KMS-11 (cell line): Measurements from ENCODE around the gene GAMT.
"Not testable (repeated sequence)": the region's sequence is repeated elsewhere in the genome, so short reads cannot be mapped to it uniquely, and the experiment has no call there.

Experiments used
- H2AFZ ChIP-seq: fragments of 200-600 bp; sonication (generic); 2 replicates; pipeline ENCODE4 v1.6.1; 2016; ENCODE audit warnings: antibody characterized with exemption, mixed run types, low read depth
- H3K27ac ChIP-seq: fragments of 200-600 bp; sonication (generic); 2 replicates; pipeline ENCODE4 v1.6.1; 2016; ENCODE audit warnings: mild to moderate bottlenecking, mixed run types
- H3K27me3 ChIP-seq: fragments of 200-600 bp; sonication (generic); 2 replicates; pipeline ENCODE4 v1.6.1; 2017; ENCODE audit warnings: mild to moderate bottlenecking, low read depth, mixed run types, moderate library complexity; ENCODE audit not compliant: insufficient read depth
- H3K36me3 ChIP-seq: fragments of 200-600 bp; sonication (generic); 2 replicates; pipeline ENCODE4 v1.6.1; 2017; ENCODE audit warnings: mild to moderate bottlenecking, mixed run types; ENCODE audit not compliant: insufficient read depth
- H3K4me1 ChIP-seq: fragments of 200-600 bp; sonication (generic); 2 replicates; pipeline ENCODE4 v1.6.1; 2016; ENCODE audit warnings: mild to moderate bottlenecking, low read depth, mixed run types; ENCODE audit not compliant: poor library complexity, severe bottlenecking
- H3K4me2 ChIP-seq: fragments of 200-600 bp; sonication (generic); 2 replicates; pipeline ENCODE4 v1.7.0; 2016; ENCODE audit warnings: mild to moderate bottlenecking, mixed run types
- H3K4me3 ChIP-seq: fragments of 200-600 bp; sonication (generic); IDR thresholded peaks from 2 replicates; pipeline ENCODE4 v1.6.1; 2017; ENCODE audit warnings: low read depth, low read length, mixed read lengths; ENCODE audit not compliant: insufficient read depth
- H3K79me2 ChIP-seq: fragments of 200-600 bp; sonication (generic); 2 replicates; pipeline ENCODE4 v1.6.1; 2016; ENCODE audit warnings: low read depth, mixed run types; ENCODE audit not compliant: insufficient read depth
- H3K9ac ChIP-seq: fragments of 200-600 bp; sonication (generic); 2 replicates; pipeline ENCODE4 v1.6.1; 2016; ENCODE audit warnings: mild to moderate bottlenecking, mixed run types
- H4K20me1 ChIP-seq: fragments of 200-600 bp; sonication (generic); 2 replicates; pipeline ENCODE4 v1.6.1; 2016; ENCODE audit warnings: mild to moderate bottlenecking, mixed run types; ENCODE audit not compliant: insufficient read depth
- TF ChIP-seq, protein P1 (sequence below): fragments of 200-600 bp; sonication (generic); conservative IDR thresholded peaks from 2 replicates; pipeline ENCODE4 v1.6.1; 2017; ENCODE audit warnings: low read depth, mild to moderate bottlenecking, antibody characterized with exemption, low read length, moderate library complexity, mixed read lengths

GAMT gene

GRCh38 chr19:1441022-1441426, 39.7 kb upstream of the GAMT start:
- H3K4me2 ChIP-seq: no peak overlapping the region
- H2AFZ ChIP-seq: no peak overlapping the region
- TF ChIP-seq, protein P1, sequence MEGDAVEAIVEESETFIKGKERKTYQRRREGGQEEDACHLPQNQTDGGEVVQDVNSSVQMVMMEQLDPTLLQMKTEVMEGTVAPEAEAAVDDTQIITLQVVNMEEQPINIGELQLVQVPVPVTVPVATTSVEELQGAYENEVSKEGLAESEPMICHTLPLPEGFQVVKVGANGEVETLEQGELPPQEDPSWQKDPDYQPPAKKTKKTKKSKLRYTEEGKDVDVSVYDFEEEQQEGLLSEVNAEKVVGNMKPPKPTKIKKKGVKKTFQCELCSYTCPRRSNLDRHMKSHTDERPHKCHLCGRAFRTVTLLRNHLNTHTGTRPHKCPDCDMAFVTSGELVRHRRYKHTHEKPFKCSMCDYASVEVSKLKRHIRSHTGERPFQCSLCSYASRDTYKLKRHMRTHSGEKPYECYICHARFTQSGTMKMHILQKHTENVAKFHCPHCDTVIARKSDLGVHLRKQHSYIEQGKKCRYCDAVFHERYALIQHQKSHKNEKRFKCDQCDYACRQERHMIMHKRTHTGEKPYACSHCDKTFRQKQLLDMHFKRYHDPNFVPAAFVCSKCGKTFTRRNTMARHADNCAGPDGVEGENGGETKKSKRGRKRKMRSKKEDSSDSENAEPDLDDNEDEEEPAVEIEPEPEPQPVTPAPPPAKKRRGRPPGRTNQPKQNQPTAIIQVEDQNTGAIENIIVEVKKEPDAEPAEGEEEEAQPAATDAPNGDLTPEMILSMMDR: no peak
- peaks cover 11% of the 10 kb centered on the region; the same call in 1 of the 2 replicates for H3K36me3 ChIP-seq
- H3K27me3 ChIP-seq: peaks cover 1% of the 10 kb centered on the region; the same call in 1 of the 2 replicates
- H3K4me3 ChIP-seq: no peak overlapping the region
- no peak overlapping the region for H3K9ac ChIP-seq
- H3K79me2 ChIP-seq: peaks cover 24% of the 10 kb centered on the region
- peaks cover 9% of the 10 kb centered on the region for H4K20me1 ChIP-seq
- H3K4me1 ChIP-seq: peaks cover 22% of the 10 kb centered on the region
- no peak overlapping the region for H3K27ac ChIP-seq

DNA sequence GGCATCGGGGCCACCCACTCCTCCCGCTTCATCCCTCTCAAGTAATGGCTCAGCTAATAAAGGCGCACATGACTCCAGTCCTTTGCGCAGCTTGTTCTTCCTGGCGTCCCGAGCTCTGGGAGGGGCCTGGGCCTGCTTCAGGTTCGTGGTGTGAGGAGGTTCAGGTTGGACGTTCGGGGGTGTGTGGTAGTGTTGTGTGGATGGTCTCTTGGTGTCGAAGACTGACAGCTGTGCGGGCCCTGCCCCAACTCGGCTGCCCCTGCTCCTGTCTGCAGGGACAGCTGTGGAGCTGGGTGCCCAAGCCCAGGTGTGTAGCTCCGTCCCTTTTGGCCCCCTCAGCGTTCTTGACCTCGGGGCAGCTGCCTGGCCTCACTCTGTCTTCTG, 39.1 kb upstream of the GAMT start:
- Histone ChIP-seq H3K79me2 (peaks cover 24% of the 10 kb centered on the region), H3K4me2 (no peak overlapping the region; the same call in 1 of the 2 replicates), H3K36me3 (peaks cover 11% of the 10 kb centered on the region; the same call in 1 of the 2 replicates), H4K20me1 (peaks cover 9% of the 10 kb centered on the region), H3K27ac (no peak overlapping the region), H3K27me3 (no peaks in the 10 kb centered on the region; the same call in 1 of the 2 replicates), H3K9ac (no peak overlapping the region), H3K4me3 (no peak overlapping the region), H2AFZ (no peak overlapping the region), H3K4me1 (peaks cover 22% of the 10 kb centered on the region)
- TF ChIP-seq, protein P1: no peak

DNA sequence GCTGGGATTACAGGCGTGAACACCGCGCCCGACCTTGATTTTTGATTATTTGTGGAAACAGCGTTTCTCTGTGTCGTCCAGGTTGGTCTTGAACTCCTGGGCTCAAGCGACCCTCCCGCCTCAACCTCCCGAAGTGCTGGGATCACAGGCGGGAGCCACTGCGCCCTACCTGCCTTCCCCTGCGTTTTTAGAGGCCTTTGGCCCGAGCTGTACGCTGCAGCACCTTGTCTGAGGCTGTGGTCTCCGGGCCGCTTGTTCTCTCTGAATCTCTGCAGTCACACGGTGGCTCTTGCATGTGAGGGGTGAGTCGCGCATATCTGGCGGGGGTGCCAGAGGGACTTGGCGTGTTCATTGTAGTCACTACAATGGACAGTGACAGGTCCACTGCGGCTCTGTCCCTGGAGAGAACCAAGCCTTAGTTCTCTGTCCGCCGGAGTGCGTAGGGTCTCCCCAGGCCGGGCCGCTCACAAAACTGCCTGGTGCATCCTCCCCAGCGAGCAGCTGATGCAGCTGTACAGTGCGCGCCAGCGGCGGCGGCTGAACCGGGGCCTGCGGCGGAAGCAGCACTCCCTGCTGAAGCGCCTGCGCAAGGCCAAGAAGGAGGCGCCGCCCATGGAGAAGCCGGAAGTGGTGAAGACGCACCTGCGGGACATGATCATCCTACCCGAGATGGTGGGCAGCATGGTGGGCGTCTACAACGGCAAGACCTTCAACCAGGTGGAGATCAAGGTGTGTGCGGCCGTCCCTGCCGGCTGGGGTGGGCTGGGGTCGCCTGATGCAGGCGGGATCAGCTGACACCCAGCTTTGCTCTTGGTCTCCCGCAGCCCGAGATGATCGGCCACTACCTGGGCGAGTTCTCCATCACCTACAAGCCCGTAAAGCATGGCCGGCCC, 38.4 kb upstream of the GAMT start:
- H3K4me2 ChIP-seq: peak overlapping the region; percentile 58
- not testable (repeated sequence) for H3K27ac ChIP-seq, H3K4me3 ChIP-seq, H3K27me3 ChIP-seq, H2AFZ ChIP-seq, H4K20me1 ChIP-seq
- H3K9ac ChIP-seq: peak overlapping the region; percentile 93; the same call in 1 of the 2 replicates
- peaks cover 20% of the 10 kb centered on the region for H3K4me1 ChIP-seq
- peaks cover 11% of the 10 kb centered on the region; the same call in 1 of the 2 replicates for H3K36me3 ChIP-seq
- peaks cover 24% of the 10 kb centered on the region for H3K79me2 ChIP-seq

DNA sequence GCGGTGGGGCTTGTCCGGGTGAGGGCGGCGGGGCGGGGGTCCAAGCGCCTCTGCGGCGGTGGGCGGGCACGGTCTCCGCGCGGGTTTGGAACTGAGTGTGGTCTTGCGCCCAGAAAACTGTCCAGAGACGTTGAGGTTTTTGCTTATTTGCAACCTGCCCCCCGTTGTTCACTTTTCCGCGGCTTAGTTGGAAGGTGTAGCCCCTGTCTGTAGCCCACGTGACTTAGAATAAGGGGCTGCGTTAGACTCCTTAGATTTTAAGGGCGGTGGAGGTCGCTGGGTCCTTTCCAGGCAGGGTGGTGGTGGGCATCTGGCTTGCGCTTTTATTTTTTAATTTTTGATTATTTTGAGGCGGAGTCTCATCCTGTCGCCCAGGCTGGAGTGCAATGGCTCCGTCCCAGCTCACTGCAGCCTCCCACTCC, 37.6 kb upstream of the GAMT start:
- peaks cover 17% of the 10 kb centered on the region for H3K4me1 ChIP-seq
- H3K79me2 ChIP-seq: peaks cover 24% of the 10 kb centered on the region
- peak overlapping the region; percentile 58 for H3K4me2 ChIP-seq
- TF ChIP-seq, protein P1: no peak
- no peak overlapping the region for H3K4me3 ChIP-seq
- peak overlapping the region; percentile 93 for H3K9ac ChIP-seq
- peak overlapping the region; percentile 82 for H3K27ac ChIP-seq
- peaks cover 11% of the 10 kb centered on the region; the same call in 1 of the 2 replicates for H3K36me3 ChIP-seq
- peaks cover 9% of the 10 kb centered on the region for H4K20me1 ChIP-seq
- no peaks in the 10 kb centered on the region for H3K27me3 ChIP-seq
- H2AFZ ChIP-seq: no peak overlapping the region
